ACC112 (cell line): ENCODE data around the gene CACNG8.
A peak's percentile ranks its signal among the peaks of the same experiment; 100 is the strongest.

Experiments
- H2AFZ ChIP-seq: fragments of 200-600 bp; sonication (generic); one replicate; pipeline ENCODE4 v1.6.0; 2017; ENCODE audit warnings: antibody characterized with exemption, low read length; ENCODE audit not compliant: unreplicated experiment
- H3K27ac ChIP-seq: fragments of 200-600 bp; sonication (generic); 2 replicates; pipeline ENCODE4 v1.5.1; 2014; ENCODE audit warnings: low read depth, mild to moderate bottlenecking, antibody characterized with exemption, low read length, moderate library complexity
- H3K27me3 ChIP-seq: fragments of 200-600 bp; sonication (generic); 2 replicates; pipeline ENCODE4 v1.6.1; 2014; ENCODE audit warnings: mild to moderate bottlenecking, antibody characterized with exemption, low read length, moderate library complexity, mixed read lengths; ENCODE audit not compliant: insufficient read depth
- H3K36me3 ChIP-seq: fragments of 200-600 bp; sonication (generic); 2 replicates; pipeline ENCODE4 v1.6.1; 2016; ENCODE audit warnings: mild to moderate bottlenecking, antibody characterized with exemption, low read length, moderate library complexity, mixed read lengths; ENCODE audit not compliant: insufficient read depth
- H3K4me1 ChIP-seq: fragments of 200-600 bp; sonication (generic); one replicate; pipeline ENCODE4 v1.6.1; 2016; ENCODE audit warnings: low read length, mixed read lengths; ENCODE audit not compliant: insufficient read depth, unreplicated experiment, control insufficient read depth
- H3K4me3 ChIP-seq: fragments of 200-600 bp; sonication (generic); 2 replicates; pipeline ENCODE4 v1.5.1; 2014; ENCODE audit warnings: mild to moderate bottlenecking, low read depth, low read length
- H3K79me2 ChIP-seq: fragments of 200-600 bp; sonication (generic); one replicate; pipeline ENCODE4 v1.6.0; 2016; ENCODE audit warnings: low read length; ENCODE audit not compliant: control insufficient read depth, unreplicated experiment, insufficient read depth

Gene CACNG8

GRCh38 chr19:54014920-54015560, 52.3 kb downstream of the CACNG8 start:
- Histone ChIP-seq H3K27ac (no peak overlapping the region), H3K79me2 (no peaks in the 10 kb centered on the region), H2AFZ (no peak overlapping the region), H3K4me1 (peaks cover 10% of the 10 kb centered on the region), H3K4me3 (no peak overlapping the region), H3K27me3 (no peaks in the 10 kb centered on the region), H3K36me3 (no peaks in the 10 kb centered on the region)

- Histone ChIP-seq H3K27ac (peak overlapping the region; percentile 47; the same call in 1 of the 2 replicates), H3K4me3 (no peak overlapping the region), H3K36me3 (no peaks in the 10 kb centered on the region), H3K27me3 (no peaks in the 10 kb centered on the region), H3K4me1 (peaks cover 15% of the 10 kb centered on the region), H3K79me2 (no peaks in the 10 kb centered on the region), H2AFZ (no peak overlapping the region)
Observed at GRCh38 chr19:54017261-54017660, 54.5 kb downstream of the CACNG8 start.

- Histone ChIP-seq H3K27ac (no peak overlapping the region), H3K4me1 (peaks cover 28% of the 10 kb centered on the region), H2AFZ (no peak overlapping the region), H3K27me3 (no peaks in the 10 kb centered on the region), H3K36me3 (no peaks in the 10 kb centered on the region), H3K4me3 (no peak overlapping the region), H3K79me2 (no peaks in the 10 kb centered on the region)
Observed at GRCh38 chr19:54021363-54021762, 58.6 kb downstream of the CACNG8 start.

- Histone ChIP-seq H3K36me3 (no peaks in the 10 kb centered on the region), H3K79me2 (no peaks in the 10 kb centered on the region), H3K27me3 (no peaks in the 10 kb centered on the region), H3K4me1 (peaks cover 28% of the 10 kb centered on the region), H3K4me3 (no peak overlapping the region), H2AFZ (no peak overlapping the region), H3K27ac (peak overlapping the region; percentile 52)
Observed at GRCh38 chr19:54021932-54022331, 59.2 kb downstream of the CACNG8 start.

- H3K79me2 ChIP-seq, result no peaks in the 10 kb centered on the region
- no peak overlapping the region for H2AFZ ChIP-seq
- no peaks in the 10 kb centered on the region for H3K36me3 ChIP-seq
- peaks cover 28% of the 10 kb centered on the region for H3K4me1 ChIP-seq
- H3K27ac ChIP-seq, result peak overlapping the region; percentile 52
- H3K27me3 ChIP-seq, result no peaks in the 10 kb centered on the region
- no peak overlapping the region for H3K4me3 ChIP-seq
Observed at GRCh38 chr19:54023191-54023590, 60.5 kb downstream of the CACNG8 start.

GRCh38 chr19:54024660-54025059, 61.9 kb downstream of the CACNG8 start:
- Histone ChIP-seq H3K27me3 (no peaks in the 10 kb centered on the region), H3K27ac (no peak overlapping the region), H3K36me3 (no peaks in the 10 kb centered on the region), H3K4me3 (no peak overlapping the region), H3K4me1 (peaks cover 21% of the 10 kb centered on the region), H3K79me2 (no peaks in the 10 kb centered on the region), H2AFZ (no peak overlapping the region)

- H3K4me3 ChIP-seq, result no peak overlapping the region
- H3K27ac ChIP-seq, result no peak overlapping the region
- no peak overlapping the region for H2AFZ ChIP-seq
- no peaks in the 10 kb centered on the region for H3K27me3 ChIP-seq
- H3K36me3 ChIP-seq, result no peaks in the 10 kb centered on the region
- no peaks in the 10 kb centered on the region for H3K79me2 ChIP-seq
- peaks cover 13% of the 10 kb centered on the region for H3K4me1 ChIP-seq
Observed at GRCh38 chr19:54026656-54027055, 63.9 kb downstream of the CACNG8 start.

- Histone ChIP-seq H3K4me1 (no peaks in the 10 kb centered on the region), H3K79me2 (no peaks in the 10 kb centered on the region), H3K4me3 (no peak overlapping the region), H3K36me3 (no peaks in the 10 kb centered on the region), H2AFZ (no peak overlapping the region), H3K27me3 (no peaks in the 10 kb centered on the region), H3K27ac (no peak overlapping the region)
Observed at GRCh38 chr19:54029301-54029700, 66.6 kb downstream of the CACNG8 start.

- H3K4me3 ChIP-seq, result no peak overlapping the region
- H3K36me3 ChIP-seq, result no peaks in the 10 kb centered on the region
- no peak overlapping the region for H2AFZ ChIP-seq
- H3K27me3 ChIP-seq, result no peaks in the 10 kb centered on the region
- peaks cover 3% of the 10 kb centered on the region for H3K4me1 ChIP-seq
- H3K27ac ChIP-seq, result no peak overlapping the region
- H3K79me2 ChIP-seq, result no peaks in the 10 kb centered on the region
Observed at GRCh38 chr19:54029930-54030490, 67.3 kb downstream of the CACNG8 start.

GRCh38 chr19:54030895-54031586, 68.3 kb downstream of the CACNG8 start:
- Histone ChIP-seq H3K36me3 (no peaks in the 10 kb centered on the region), H3K4me1 (peaks cover 9% of the 10 kb centered on the region), H2AFZ (peak overlapping the region; percentile 53), H3K4me3 (peak overlapping the region; percentile 77), H3K27me3 (no peaks in the 10 kb centered on the region), H3K79me2 (no peaks in the 10 kb centered on the region), H3K27ac (no peak overlapping the region)
